ENCODE results near the gene ERCC8. TPM values are rescaled to one million over a fixed set of nuclear protein-coding genes. Genes with fewer than 3 reads are reported as not detected.

ERCC8 gene
- total and polyA plus RNA-seq, 9 of the 15 experiments (the other 6 are each of a cell fraction or from before 2014, with no cell fraction given), result 10.1 to 41.8 (median 24.4) TPM

GRCh38 chr5:60893521-60893920, 51.3 kb downstream of the ERCC8 start (continued):
- TF ChIP-seq TRIM25 (IDR thresholded peaks at IDR 0.05; ENCODE audit: borderline replicate concordance), result no peak
- TF ChIP-seq PTTG1 (tag; IDR thresholded peaks at IDR 0.05; ENCODE audit: low read depth), result no peak

GRCh38 chr5:60891667-60892066, 53.2 kb downstream of the ERCC8 start:
- in situ Hi-C loops (cut with MboI) (no loop called here), intact Hi-C loops (cut with micrococcal nuclease) (no loop called here)
- H3K36me3 ChIP-seq (ENCODE audit: control insufficient read depth, insufficient read depth, low read length), result peaks cover 11% of the 10 kb centered on the region; the same call in 2 of the 3 replicates
- no peak overlapping the region for H3K4me2 ChIP-seq (ENCODE audit: insufficient read depth, low read length)
- no peak overlapping the region for H3K27ac ChIP-seq (ENCODE audit: extremely low read depth, low read depth, low read length)
- TF ChIP-seq CEBPG (CRISPR knock-in tag; IDR thresholded peaks at IDR 0.05), result no peak
- TF ChIP-seq CEBPG (tag; conservative IDR thresholded peaks at IDR 0.05 in 1 of 2, IDR thresholded peaks at IDR 0.05 in 1 of 2), result no peak
- no peak for TF ChIP-seq GTF2B (IDR thresholded peaks at IDR 0.05; ENCODE audit: extremely low read depth, insufficient read length)
- TF ChIP-seq TSHZ1 (CRISPR knock-in tag; IDR thresholded peaks at IDR 0.05), result no peak
- no peak for TF ChIP-seq MEF2D (tag; conservative IDR thresholded peaks at IDR 0.05; ENCODE audit: low read depth)
- TF ChIP-seq ETV1 (tag; conservative IDR thresholded peaks at IDR 0.05; ENCODE audit: low read depth), result no peak
- no peak for TF ChIP-seq SMAD1 (IDR thresholded peaks at IDR 0.05; ENCODE audit: low read depth, low read length, partially characterized antibody)
- H3K4me3 ChIP-seq, result no peak overlapping the region
- no peak overlapping the region for H2AFZ ChIP-seq (ENCODE audit: low read depth, low read length)
- POLR2A ChIA-PET, result interaction anchor here (0.6 kb wide), 1 partner anchor 136 kb away, joined by 3 read pairs; no protein-coding TSS in a partner anchor
- DNase-seq (ENCODE audit: extremely low read depth in 1 of 4, low spot score in 3 of 4) (no peak), FAIRE-seq (no peak), ATAC-seq (no peak)
- WGBS (ENCODE audit: insufficient coverage, low coverage, missing lambda C conversion rate), result 92% methylated on average over 2 of the region's 2 CpGs
- no peaks in the 10 kb centered on the region for H3K79me2 ChIP-seq (ENCODE audit: control insufficient read depth, insufficient read depth, low read length)
- H3K9me1 ChIP-seq (ENCODE audit: control insufficient read depth, insufficient read depth, low read length), result no peaks in the 10 kb centered on the region
- no peaks in the 10 kb centered on the region for H4K20me1 ChIP-seq (replicated peaks; ENCODE audit: control insufficient read depth, insufficient read depth, low read length)
- H3K9me3 ChIP-seq (replicated peaks; ENCODE audit: control insufficient read depth, insufficient read depth, low read depth, low read length), result no peaks in the 10 kb centered on the region
- CTCF ChIA-PET (ENCODE audit: low intra/inter-chr PET ratio), result no interaction called here
- H3K27me3 ChIP-seq (ENCODE audit: control insufficient read depth in 2 of 2, insufficient read depth in 2 of 2, low read length in 2 of 2), result no peaks in the 10 kb centered on the region
- no peaks in the 10 kb centered on the region for H3K4me1 ChIP-seq (replicated peaks in 1 of 2; ENCODE audit: control insufficient read depth in 2 of 2, insufficient read depth in 2 of 2, low read length in 2 of 2)
- H3K9ac ChIP-seq (ENCODE audit: insufficient read depth in 1 of 2, low read depth in 2 of 2, low read length in 2 of 2), result no peak overlapping the region
- no TSS peak for BruUV-seq (replicated peaks)

Data from K562 (cell line).